ENCODE data around the gene TNKS2. TPM values are rescaled to one million over a fixed set of nuclear protein-coding genes. Genes with fewer than 3 reads are reported as not detected.

TNKS2 gene
- total and polyA plus RNA-seq, 4 donors = 8.6 to 80.1 (median 23.3) TPM

GRCh38 chr10:91829268-91829667, 31.0 kb downstream of the TNKS2 start:
- Histone ChIP-seq H3K27ac (ENCODE audit: low read depth in 1 of 2, low read length in 1 of 2) (no peak overlapping the region), H3K9ac (ENCODE audit: insufficient read depth in 1 of 2, low read length in 2 of 2) (no peak overlapping the region), H3K9me3 (ENCODE audit: control insufficient read depth in 4 of 4, insufficient read depth in 3 of 4, low read length in 3 of 4) (no peaks in the 10 kb centered on the region), H3K36me3 (ENCODE audit: control insufficient read depth in 4 of 4, insufficient read depth in 4 of 4, low read length in 4 of 4) (peaks cover 9 to 49% (median 20%) of the 10 kb centered on the region in 4 donors), H3K27me3 (ENCODE audit: control insufficient read depth in 3 of 3, insufficient read depth in 3 of 3, low read length in 2 of 3) (no peaks in the 10 kb centered on the region), H3K4me1 (ENCODE audit: control insufficient read depth in 5 of 5, insufficient read depth in 5 of 5, low read length in 5 of 5) (no peaks in the 10 kb centered on the region), H3K4me3 (no peak overlapping the region)
- no peak for TF ChIP-seq CTCF (IDR thresholded peaks at IDR 0.05; ENCODE audit: control extremely low read depth, extremely low read depth)
- no peak for DNase-seq
- no peak for ATAC-seq (ENCODE audit: insufficient read depth, low FRiP score)
- 89 to 94% methylated on average over 2 of the region's 2 CpGs for WGBS, 2 donors

DNA sequence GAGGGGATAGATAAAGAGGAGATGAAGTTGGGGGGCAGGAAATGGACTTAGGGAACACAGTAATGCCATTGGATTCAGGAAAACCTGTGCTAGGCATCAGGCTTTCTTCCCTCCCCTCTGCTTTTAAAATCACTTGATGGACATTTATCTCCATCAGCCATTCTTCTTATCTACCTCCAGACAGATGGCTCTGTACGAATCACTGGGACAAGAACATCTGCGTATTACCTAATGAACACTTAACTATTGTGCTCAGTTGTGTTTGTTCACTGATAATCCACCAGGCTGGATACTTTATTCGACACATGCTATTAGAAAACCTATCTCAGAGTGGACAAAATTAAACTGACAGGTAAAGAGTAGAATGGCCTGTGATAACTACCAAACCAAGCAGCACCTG, 40.0 kb downstream of the TNKS2 start:
- Histone ChIP-seq H3K4me1 (ENCODE audit: control insufficient read depth in 5 of 5, insufficient read depth in 5 of 5, low read length in 5 of 5) (no peaks in the 10 kb centered on the region), H3K9me3 (ENCODE audit: control insufficient read depth in 4 of 4, insufficient read depth in 3 of 4, low read length in 3 of 4) (no peaks in the 10 kb centered on the region), H3K36me3 (ENCODE audit: control insufficient read depth in 4 of 4, insufficient read depth in 4 of 4, low read length in 4 of 4) (peaks cover 20 to 50% (median 43%) of the 10 kb centered on the region in 4 donors), H3K4me3 (no peak overlapping the region), H3K9ac (ENCODE audit: insufficient read depth in 1 of 2, low read length in 2 of 2) (no peak overlapping the region), H3K27me3 (ENCODE audit: control insufficient read depth in 3 of 3, insufficient read depth in 3 of 3, low read length in 2 of 3) (no peaks in the 10 kb centered on the region), H3K27ac (ENCODE audit: low read depth in 1 of 2, low read length in 1 of 2) (no peak overlapping the region)
- WGBS, 2 donors = 74 to 97% methylated on average over 3 of the region's 3 CpGs
- DNase-seq (no peak), ATAC-seq (ENCODE audit: insufficient read depth, low FRiP score) (no peak)
- no peak for TF ChIP-seq CTCF (IDR thresholded peaks at IDR 0.05; ENCODE audit: control extremely low read depth, extremely low read depth)

DNA sequence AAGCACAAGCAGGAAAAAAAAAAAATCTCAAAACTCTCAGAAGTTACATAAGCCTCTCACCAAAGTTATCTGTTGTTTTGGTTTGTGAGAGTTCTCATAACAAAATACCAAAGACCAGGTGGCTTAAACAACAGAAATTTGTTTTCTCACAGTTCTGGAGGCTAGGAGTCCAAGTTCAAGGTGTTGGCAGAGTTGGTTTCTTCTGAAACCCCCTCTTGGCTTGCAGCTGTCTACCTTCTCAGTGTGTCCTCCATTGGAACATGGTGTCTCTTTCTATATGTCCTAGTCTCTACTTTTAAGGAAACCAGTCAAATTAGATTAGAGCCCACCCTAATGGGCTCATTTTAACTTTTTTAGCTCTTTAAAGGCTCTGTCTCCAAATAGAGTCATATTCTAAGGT, 44.9 kb downstream of the TNKS2 start:
- DNase-seq = no peak
- ATAC-seq (ENCODE audit: insufficient read depth, low FRiP score) = no peak
- TF ChIP-seq CTCF (IDR thresholded peaks at IDR 0.05; ENCODE audit: control extremely low read depth, extremely low read depth) = no peak
- no peaks in the 10 kb centered on the region for H3K27me3 ChIP-seq (ENCODE audit: control insufficient read depth in 3 of 3, insufficient read depth in 3 of 3, low read length in 2 of 3)
- H3K9me3 ChIP-seq (ENCODE audit: control insufficient read depth in 4 of 4, insufficient read depth in 3 of 4, low read length in 3 of 4) = no peaks in the 10 kb centered on the region
- no peak overlapping the region for H3K27ac ChIP-seq (ENCODE audit: low read depth in 1 of 2, low read length in 1 of 2)
- H3K36me3 ChIP-seq (ENCODE audit: control insufficient read depth in 4 of 4, insufficient read depth in 4 of 4, low read length in 4 of 4) = peaks cover 20 to 56% (median 40%) of the 10 kb centered on the region in 4 donors
- no peak overlapping the region for H3K9ac ChIP-seq (ENCODE audit: insufficient read depth in 1 of 2, low read length in 2 of 2)
- no peak overlapping the region for H3K4me3 ChIP-seq
- peaks cover 0 to 1% (median 0%) of the 10 kb centered on the region in 5 donors for H3K4me1 ChIP-seq (ENCODE audit: control insufficient read depth in 5 of 5, insufficient read depth in 5 of 5, low read length in 5 of 5)

- DNase-seq (peak in 2 of 3 donors; percentile 8 to 13), ATAC-seq (ENCODE audit: insufficient read depth, low FRiP score) (no peak)
- no peaks in the 10 kb centered on the region for H3K27me3 ChIP-seq (ENCODE audit: control insufficient read depth in 3 of 3, insufficient read depth in 3 of 3, low read length in 2 of 3)
- peaks cover 10 to 51% (median 24%) of the 10 kb centered on the region in 4 donors for H3K36me3 ChIP-seq (ENCODE audit: control insufficient read depth in 4 of 4, insufficient read depth in 4 of 4, low read length in 4 of 4)
- H3K9ac ChIP-seq (ENCODE audit: insufficient read depth in 1 of 2, low read length in 2 of 2) = no peak overlapping the region
- no peaks in the 10 kb centered on the region for H3K9me3 ChIP-seq (ENCODE audit: control insufficient read depth in 4 of 4, insufficient read depth in 3 of 4, low read length in 3 of 4)
- WGBS, 2 donors = 89% methylated on average over 6 of the region's 6 CpGs
- H3K4me1 ChIP-seq (ENCODE audit: control insufficient read depth in 5 of 5, insufficient read depth in 5 of 5, low read length in 5 of 5) = no peaks in the 10 kb centered on the region
- no peak for TF ChIP-seq CTCF (IDR thresholded peaks at IDR 0.05; ENCODE audit: control extremely low read depth, extremely low read depth)
- H3K4me3 ChIP-seq = no peak overlapping the region
- H3K27ac ChIP-seq (ENCODE audit: low read depth in 1 of 2, low read length in 1 of 2) = no peak overlapping the region
Observed at GRCh38 chr10:91856637-91857036, 58.4 kb downstream of the TNKS2 start.

Data from lung (tissue), 12 donors.